Right ventricle myocardium superior (tissue), 1 donor: Measurements from ENCODE around the gene AP1M1. TPM values are rescaled to one million over a fixed set of nuclear protein-coding genes. Genes with fewer than 3 reads are reported as not detected.

Experiments used
- ATAC-seq: fragments of 200-7000 bp; cut with Tn5 transposase; one replicate; pipeline ENCODE4 v1.9.1; 2020; ENCODE audit warnings: mild to moderate bottlenecking; ENCODE audit not compliant: poor library complexity
- DNase-seq: peaks from one replicate; pipeline ENCODE4 v3.0.0-alpha.2; 2020
- intact Hi-C: fragments of 100-400 bp; cut with DNase I; formaldehyde crosslinking; loops from one replicate; pipeline ENCODE4 v1.11.2; 2022
- total RNA-seq: library from RNA; stranded (reverse); fragmentation: NEBNext Ultra II Directional; extraction: Animal tissue kit (Norgen Biotek cat#: 25700); gene quantifications from one replicate; pipeline ENCODE4 v1.2.1, GENCODE V29; 2021
- donor health status: DM: no; HTN: yes; CAD: no; lungs with severe emphysema.

Gene AP1M1
- total RNA-seq, 1 donor from 2014 or later, result 35.6 TPM

- DNase-seq (peak; percentile 61), ATAC-seq (peak; percentile 41)
- intact Hi-C loops, result no loop called here
These were observed 7.7 kb downstream of the AP1M1 start for GRCh38 chr19:16205205-16206045.

- intact Hi-C loops, result no loop called here
- DNase-seq, result no peak
- ATAC-seq, result no peak
These were observed 8.4 kb downstream of the AP1M1 start for GRCh38 chr19:16206046-16206605.

GRCh38 chr19:16206637-16207036 lies 8.9 kb downstream of the AP1M1 start:
- DNase-seq, result no peak
- intact Hi-C loops, result no loop called here

GRCh38 chr19:16207063-16207462 lies 9.4 kb downstream of the AP1M1 start:
- intact Hi-C loops, result no loop called here
- ATAC-seq (no peak), DNase-seq (no peak)

More at GRCh38 chr19:16206637-16207036, 8.9 kb downstream of the AP1M1 start:
- ATAC-seq, result no peak

- intact Hi-C loops, result no loop called here
These were observed 9.8 kb downstream of the AP1M1 start for GRCh38 chr19:16207490-16208025.

GRCh38 chr19:16208064-16208759 lies 10.5 kb downstream of the AP1M1 start:
- intact Hi-C loops, result no loop called here
- no peak for DNase-seq
- ATAC-seq, result no peak

More at GRCh38 chr19:16207490-16208025, 9.8 kb downstream of the AP1M1 start:
- DNase-seq, result no peak
- ATAC-seq, result no peak

GRCh38 chr19:16208847-16209665 lies 11.3 kb downstream of the AP1M1 start:
- DNase-seq (no peak), ATAC-seq (no peak)
- intact Hi-C loops, result no loop called here

- DNase-seq (no peak), ATAC-seq (no peak)
- intact Hi-C loops, result no loop called here
These were observed 12.5 kb downstream of the AP1M1 start for GRCh38 chr19:16210168-16210567.

- intact Hi-C loops, result no loop called here
- DNase-seq (no peak), ATAC-seq (no peak)
These were observed 15.4 kb downstream of the AP1M1 start for GRCh38 chr19:16213076-16213475.

- intact Hi-C loops, result no loop called here
- DNase-seq (no peak), ATAC-seq (peak; percentile 69)
These were observed 19.3 kb downstream of the AP1M1 start for GRCh38 chr19:16216744-16217670.

- no peak for DNase-seq
- intact Hi-C loops, result no loop called here
- no peak for ATAC-seq
These were observed 20.2 kb downstream of the AP1M1 start for GRCh38 chr19:16217716-16218451.

- no peak for DNase-seq
- intact Hi-C loops, result no loop called here
- no peak for ATAC-seq
These were observed 21.1 kb downstream of the AP1M1 start for GRCh38 chr19:16218851-16219250.

- intact Hi-C loops, result no loop called here
- no peak for ATAC-seq
- no peak for DNase-seq
These were observed 25.1 kb downstream of the AP1M1 start for GRCh38 chr19:16222806-16223205.

GRCh38 chr19:16223746-16224145 lies 26.0 kb downstream of the AP1M1 start:
- DNase-seq (no peak), ATAC-seq (no peak)
- intact Hi-C loops, result no loop called here

GRCh38 chr19:16224293-16225045 lies 26.8 kb downstream of the AP1M1 start:
- DNase-seq (no peak), ATAC-seq (no peak)
- intact Hi-C loops, result no loop called here
